K562 (cell line): ENCODE measurements around the gene IRF5. TPM values are rescaled to one million over a fixed set of nuclear protein-coding genes. Genes with fewer than 3 reads are reported as not detected.

Experiments
- ATAC-seq: fragments of 200-7000 bp; cut with Tn5 transposase; 3 replicates; pipeline ENCODE4 v1.9.1; 2020; ENCODE audit warnings: moderate library complexity
- BruUV-seq: library from RNA; stranded (reverse); fragments of 400-500 nt; replicated peaks from 2 replicates; lab custom pipeline; 2021; lab: Mats Ljungman, UMichigan
- CTCF ChIA-PET: fragments of 300-600 bp; formaldehyde crosslinking; extraction: SDS; loops from one replicate; lab custom pipeline; 2021; ENCODE audit warnings: low intra/inter-chr PET ratio; lab: Yijun Ruan, JAX
- POLR2A ChIA-PET: fragments of 300-600, 350-650 bp; sonication (Branson Sonifier 250); formaldehyde crosslinking; extraction: SDS; loops from one replicate; lab custom pipeline; 2021; ENCODE audit warnings: antibody characterized with exemption, inconsistent platforms; lab: Yijun Ruan, JAX
- DNase-seq, 4 experiments: peaks; one replicate each; pipeline versions ENCODE4 v3.0.0 to v3.0.0-alpha.2; 2011 to 2018; ENCODE audit warnings: low spot score in 3 of 4, mixed read lengths in 3 of 4; ENCODE audit errors: extremely low read depth in 1 of 4
- FAIRE-seq: peaks from 2 replicates; lab custom pipeline; 2011; peaks lifted over from hg19 to GRCh38; lab: Jason Lieb, UNC
- H2AFZ ChIP-seq: 2 replicates; pipeline ENCODE4 v1.6.0; 2011; ENCODE audit warnings: low read depth, low read length, control low read depth, inconsistent platforms
- H3K27ac ChIP-seq: fragments of 200-600 bp; 3 replicates; pipeline ENCODE4 v1.8.0; 2011; ENCODE audit warnings: low read depth, mild to moderate bottlenecking, control low read depth, inconsistent platforms, low read length, moderate library complexity, mixed read lengths; ENCODE audit errors: extremely low read depth
- H3K27me3 ChIP-seq, 2 experiments: fragments of 300-600 bp in 1 of 2; 2 replicates in 1 of 2; 3 replicates in 1 of 2; pipeline versions ENCODE4 v1.6.0 to v1.8.0; 2011; ENCODE audit warnings: inconsistent platforms in 2 of 2, low read length in 2 of 2, mild to moderate bottlenecking in 1 of 2, mixed read lengths in 1 of 2, moderate library complexity in 1 of 2; ENCODE audit not compliant: control insufficient read depth in 2 of 2, insufficient read depth in 2 of 2
- H3K36me3 ChIP-seq: fragments of 300-600 bp; 3 replicates; pipeline ENCODE4 v1.8.0; 2011; ENCODE audit warnings: mild to moderate bottlenecking, low read length, inconsistent platforms; ENCODE audit not compliant: control insufficient read depth, insufficient read depth
- H3K4me1 ChIP-seq, 2 experiments: fragments of 200-600 bp in 1 of 2; replicated peaks in 1 of 2; 2 replicates in 1 of 2; 3 replicates in 1 of 2; pipeline versions ENCODE4 v1.5.1 to v1.8.0; 2011; ENCODE audit warnings: inconsistent platforms in 2 of 2, low read length in 2 of 2, mild to moderate bottlenecking in 1 of 2, mixed read lengths in 1 of 2, moderate library complexity in 1 of 2; ENCODE audit not compliant: control insufficient read depth in 2 of 2, insufficient read depth in 2 of 2
- H3K4me2 ChIP-seq: 2 replicates; pipeline ENCODE4 v1.6.1; 2011; ENCODE audit warnings: low read length, control low read depth, inconsistent platforms, mixed read lengths; ENCODE audit not compliant: insufficient read depth
- H3K4me3 ChIP-seq: fragments of 200-600 bp; sonication (generic), shearing (Covaris generic); 2 replicates; pipeline ENCODE4 v1.5.1; 2016; ENCODE audit warnings: control low read depth, inconsistent platforms
- H3K79me2 ChIP-seq: fragments of 200-600 bp; 3 replicates; pipeline ENCODE4 v1.8.0; 2011; ENCODE audit warnings: low read length, inconsistent platforms; ENCODE audit not compliant: control insufficient read depth, insufficient read depth
- H3K9ac ChIP-seq, 2 experiments: 2 replicates each; pipeline versions ENCODE4 v1.6.0 to v1.6.1; 2011; ENCODE audit warnings: low read depth in 2 of 2, low read length in 2 of 2, control low read depth in 1 of 2, inconsistent platforms in 1 of 2, mild to moderate bottlenecking in 1 of 2, mixed read lengths in 1 of 2; ENCODE audit not compliant: insufficient read depth in 1 of 2
- H3K9me1 ChIP-seq: one replicate; pipeline ENCODE4 v1.6.0; 2011; ENCODE audit warnings: inconsistent platforms, mild to moderate bottlenecking, low read length, moderate library complexity; ENCODE audit not compliant: control insufficient read depth, insufficient read depth
- H3K9me3 ChIP-seq: replicated peaks from 2 replicates; pipeline ENCODE4 v1.5.1; 2011; ENCODE audit warnings: low read depth, low read length, inconsistent platforms; ENCODE audit not compliant: control insufficient read depth, insufficient read depth
- H4K20me1 ChIP-seq: replicated peaks from 2 replicates; pipeline ENCODE4 v1.6.1; 2011; ENCODE audit warnings: low read length, inconsistent platforms, mixed read lengths; ENCODE audit not compliant: control insufficient read depth, insufficient read depth
- DDX20 ChIP-seq: fragments of 450-650 bp; IDR thresholded peaks from 2 replicates; pipeline ENCODE4 v1.6.1; 2016; ENCODE audit warnings: missing genetic modification characterization, low read depth, mild to moderate bottlenecking, missing compliant biosample characterization, moderate library complexity
- HDAC3 ChIP-seq: fragments of 450-650 bp; IDR thresholded peaks from 2 replicates; pipeline ENCODE4 v1.6.1; 2018; ENCODE audit warnings: borderline replicate concordance, mild to moderate bottlenecking, moderate library complexity; ENCODE audit not compliant: partially characterized antibody
- HIVEP1 ChIP-seq: fragments of 250-450 bp; sonication (Bioruptor Pico); IDR thresholded peaks from 2 replicates; pipeline ENCODE4 v1.4.0; 2020; ENCODE audit warnings: mild to moderate bottlenecking
- HMBOX1 ChIP-seq: sonication (generic); IDR thresholded peaks from 2 replicates; pipeline ENCODE4 v1.6.1; 2016
- OTX1 ChIP-seq: fragments of 450-650 bp; formaldehyde crosslinking; IDR thresholded peaks from 2 replicates; pipeline ENCODE4 v1.4.0; 2022; ENCODE audit warnings: mild to moderate bottlenecking
- PHB2 ChIP-seq: fragments of 450-650 bp; IDR thresholded peaks from 2 replicates; pipeline ENCODE4 v1.6.1; 2017; ENCODE audit warnings: low read depth
- REST ChIP-seq, 2 experiments: fragments of 450-650 bp; formaldehyde crosslinking in 1 of 2; IDR thresholded peaks; 2 replicates each; pipeline versions ENCODE4 v1.4.0 to v1.6.1; 2014 to 2020; ENCODE audit warnings: mild to moderate bottlenecking in 2 of 2, borderline replicate concordance in 1 of 2, low read depth in 1 of 2
- ZBTB26 ChIP-seq: fragments of 450-650 bp; formaldehyde crosslinking; IDR thresholded peaks from 2 replicates; pipeline ENCODE4 v1.4.0; 2022; ENCODE audit warnings: missing genetic modification characterization
- ZNF668 ChIP-seq: fragments of 250-450 bp; sonication (Bioruptor Pico); IDR thresholded peaks from 2 replicates; pipeline ENCODE4 v1.8.0; 2022; ENCODE audit warnings: mild to moderate bottlenecking, inconsistent platforms
- whole genome bisulfite sequencing: fragments of 100-300 bp; shearing (Covaris generic); methylation state at CpG from one replicate; pipeline ENCODE4 v1.1.6; 2016; ENCODE audit warnings: low coverage, mixed read lengths; ENCODE audit not compliant: insufficient coverage; ENCODE audit errors: missing lambda C conversion rate; 5-methylcytosine and 5-hydroxymethylcytosine counted together
- in situ Hi-C: fragments of 300-500 bp; cut with MboI; formaldehyde crosslinking; loops from 4 replicates; pipeline ENCODE4 v1.15.0; 2018; ENCODE audit warnings: inconsistent platforms, mixed read lengths
- intact Hi-C: fragments of 100-400 bp; cut with micrococcal nuclease; formaldehyde crosslinking; loops from 2 replicates; pipeline ENCODE4 v1.14.2; 2022
- polyA plus RNA-seq, 8 experiments: library from polyadenylated mRNA; depleted of rRNA in 4 of 8; stranded (reverse) in 5 of 8; unstranded in 3 of 8; fragments of >200 nt; fragmentation: Nextera tagmentation in 2 of 8; fragmentation: Illumina TruSeq in 1 of 8; extraction: Ambion mirVana in 2 of 8; extraction: Trizol in 1 of 8; gene quantifications; 2 replicates each; pipeline versions ENCODE4 v1.2.1 to v1.2.3, GENCODE V29; 2011 to 2014; ENCODE audit warnings: inconsistent platforms in 1 of 8, missing spikeins in 1 of 8
- total RNA-seq, 7 experiments: library from RNA; depleted of rRNA in 6 of 7; stranded (reverse); fragments of >200 nt in 6 of 7; fragmentation: Illumina TruSeq in 2 of 7; extraction: Trizol in 2 of 7; gene quantifications; 2 replicates each; pipeline versions ENCODE4 v1.2.1 to v1.2.3, GENCODE V29; 2011 to 2021; ENCODE audit warnings: low replicate concordance in 1 of 7

IRF5 gene
- total and polyA plus RNA-seq, 9 of the 15 experiments (the other 6 are each of a cell fraction or from before 2014, with no cell fraction given), result 0.04 TPM; not detected in 8

GRCh38 chr7:128922496-128923410 lies 15.0 kb upstream of the IRF5 start (continued):
- no peak for TF ChIP-seq HMBOX1
- TF ChIP-seq HDAC3, result no peak
- no peak for TF ChIP-seq OTX1
- TF ChIP-seq PHB2, result no peak
- no peak for TF ChIP-seq DDX20 (tag)
- no peak for TF ChIP-seq ZNF668 (CRISPR knock-in tag)
- no peak for TF ChIP-seq HIVEP1 (CRISPR knock-in tag)

GRCh38 chr7:128923411-128923800 lies 14.3 kb upstream of the IRF5 start:
- Histone ChIP-seq H3K4me2 (no peak overlapping the region), H3K9me3 (no peaks in the 10 kb centered on the region), H3K9me1 (no peaks in the 10 kb centered on the region), H2AFZ (no peak overlapping the region), H3K4me1 (no peaks in the 10 kb centered on the region), H3K27ac (no peak overlapping the region), H4K20me1 (no peaks in the 10 kb centered on the region), H3K79me2 (no peaks in the 10 kb centered on the region), H3K27me3 (peaks cover 55 to 66% of the 10 kb centered on the region in 2 experiments), H3K9ac (no peak overlapping the region), H3K4me3 (no peak overlapping the region), H3K36me3 (no peaks in the 10 kb centered on the region)
- BruUV-seq, result no TSS peak
- in situ Hi-C loops (no loop called here), intact Hi-C loops (loop anchor here (5.0 kb wide), 1 partner anchor 289 kb away; no protein-coding TSS in a partner anchor)
- CTCF ChIA-PET, result no interaction called here
- no peak for TF ChIP-seq ZBTB26 (CRISPR knock-in tag)
- peak; percentile 54 for TF ChIP-seq REST (IDR thresholded peaks at IDR 0.05; ENCODE audit: borderline replicate concordance)
- TF ChIP-seq REST (CRISPR knock-in tag; IDR thresholded peaks at IDR 0.05; ENCODE audit: low read depth), result no peak
- 0% methylated on average over 5 of the region's 5 CpGs for WGBS
- DNase-seq (no peak), FAIRE-seq (no peak), ATAC-seq (peak; percentile 48)
- POLR2A ChIA-PET, result interaction anchor here (1.3 to 2.1 kb wide), 2 partner anchors 9 to 12 kb away, joined by 5 to 10 read pairs; no protein-coding TSS in a partner anchor
